HG03354 (cell line): ENCODE data around the gene SLC24A3.

Source experiments
- ATAC-seq: cut with Tn5 transposase; IDR thresholded peaks from one replicate; pipeline ENCODE4 v1.9.1; 2021; ENCODE audit warnings: mild to moderate bottlenecking; ENCODE audit not compliant: unreplicated experiment, poor library complexity, severe bottlenecking

Gene SLC24A3

DNA sequence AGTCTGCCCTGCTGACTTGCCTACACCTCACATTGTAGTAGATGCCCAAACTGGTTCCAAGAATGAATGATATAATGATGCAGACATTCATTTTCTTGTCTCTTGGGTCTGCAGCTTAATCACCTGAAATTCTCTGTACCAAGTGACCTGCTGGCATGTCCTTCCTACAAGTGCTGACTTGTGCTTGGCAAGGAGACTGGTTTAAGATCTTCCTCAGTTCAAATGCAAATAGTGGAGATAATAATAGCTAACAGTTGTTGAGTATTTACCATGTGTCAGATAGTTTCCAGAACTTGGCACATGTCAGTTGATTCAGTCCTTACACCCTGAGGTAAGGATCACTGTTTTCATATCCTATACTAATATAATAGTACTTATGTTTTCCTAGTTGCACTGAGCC, 223.4 kb downstream of the SLC24A3 start:
- no peak for ATAC-seq

DNA sequence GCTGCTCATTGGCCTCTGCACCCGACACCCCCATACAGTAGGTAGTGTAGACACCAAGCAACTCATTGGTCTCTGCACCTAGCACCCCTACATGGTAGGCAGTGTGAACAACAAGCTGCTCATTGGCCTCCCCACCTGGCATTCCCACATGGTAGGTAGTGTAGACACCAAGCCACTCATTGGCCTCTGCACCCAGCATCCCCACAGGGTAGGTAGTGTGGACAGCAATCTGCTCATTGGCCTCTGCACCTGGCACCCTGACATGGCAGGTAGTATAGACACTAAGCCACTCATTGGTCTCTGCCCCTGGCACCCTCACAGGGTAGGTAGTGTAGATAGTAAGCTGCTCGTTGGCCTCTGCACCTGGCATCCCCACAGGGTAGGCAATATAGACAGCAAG, 226.0 kb downstream of the SLC24A3 start:
- ATAC-seq, result no peak

DNA sequence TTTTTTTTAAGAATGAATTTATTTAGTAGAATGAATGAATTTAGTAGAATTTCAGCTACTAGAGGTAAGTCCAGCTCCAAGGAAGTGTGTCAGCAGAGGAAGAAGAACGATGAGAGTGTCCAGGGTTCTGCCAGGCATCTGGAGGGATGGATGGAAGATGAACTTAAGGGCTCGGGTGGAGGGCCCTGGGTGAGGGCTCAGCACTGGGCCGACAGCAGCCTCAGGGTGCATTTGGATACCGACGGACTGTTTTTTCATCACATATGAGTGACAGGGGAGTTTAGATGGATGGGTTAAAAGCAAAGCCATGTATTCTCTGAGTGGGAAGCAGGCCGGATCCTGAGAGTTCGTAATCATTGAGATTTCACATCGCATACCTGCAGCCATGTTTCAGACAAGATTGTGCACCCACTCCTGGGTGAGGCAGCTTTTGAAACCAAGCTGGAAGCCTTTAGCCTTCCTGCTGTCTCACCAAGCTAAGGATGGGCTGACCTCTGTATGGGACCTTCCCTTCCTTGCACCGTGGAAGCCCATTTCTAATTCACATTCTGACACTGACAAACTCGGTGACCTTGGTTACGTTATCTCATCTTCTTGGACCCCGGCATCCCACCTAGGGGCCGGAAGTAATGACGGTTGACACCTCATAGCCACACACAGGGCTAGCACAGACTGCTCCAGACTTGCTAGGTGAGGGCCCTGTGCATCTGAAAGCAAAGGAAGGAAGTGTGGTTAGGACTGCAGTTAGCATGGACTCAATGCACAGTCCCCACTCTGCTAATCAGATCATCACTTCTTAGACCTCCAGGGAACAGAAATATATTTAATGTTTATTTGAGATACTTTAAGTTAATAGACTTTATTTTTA, 228.5 kb downstream of the SLC24A3 start:
- no peak for ATAC-seq

DNA sequence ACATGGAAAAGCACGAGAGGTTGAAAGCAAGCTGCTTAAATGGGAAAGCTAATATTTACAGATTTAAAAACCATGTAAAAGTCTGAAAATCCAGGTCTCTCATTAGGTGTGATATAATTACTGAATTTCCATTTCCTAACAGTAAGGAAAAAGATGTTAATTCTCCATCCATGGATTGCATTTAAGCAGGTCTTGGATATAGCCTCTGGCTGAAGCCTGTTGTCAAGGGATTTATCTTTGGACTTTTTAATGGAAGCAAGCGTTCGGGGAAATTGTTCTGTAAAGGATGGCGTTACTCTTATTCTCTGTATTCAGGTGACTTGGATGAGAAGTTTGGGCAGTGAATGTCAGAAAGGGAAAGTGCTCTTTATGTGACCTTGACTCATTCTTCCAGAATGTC, 233.8 kb downstream of the SLC24A3 start:
- ATAC-seq, result no peak

DNA sequence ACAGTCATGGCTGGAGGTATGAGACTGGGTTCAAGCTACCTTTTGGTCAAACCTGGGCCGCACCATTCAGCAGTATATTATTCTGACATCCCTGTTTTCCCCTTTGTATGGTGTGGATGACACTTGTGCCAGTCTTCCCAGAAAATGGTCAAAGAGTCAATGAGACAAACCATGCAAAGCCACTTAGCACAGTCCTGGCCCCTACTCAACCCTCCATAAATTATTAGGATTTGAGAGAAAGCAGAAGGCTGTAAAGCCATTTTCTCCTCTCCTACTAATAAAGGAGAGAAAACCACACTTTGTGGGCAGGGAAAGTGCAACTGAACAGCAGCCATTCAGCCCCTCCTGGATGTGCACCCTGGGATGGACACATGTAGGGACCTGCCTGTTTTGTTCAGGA, 236.2 kb downstream of the SLC24A3 start:
- no peak for ATAC-seq

DNA sequence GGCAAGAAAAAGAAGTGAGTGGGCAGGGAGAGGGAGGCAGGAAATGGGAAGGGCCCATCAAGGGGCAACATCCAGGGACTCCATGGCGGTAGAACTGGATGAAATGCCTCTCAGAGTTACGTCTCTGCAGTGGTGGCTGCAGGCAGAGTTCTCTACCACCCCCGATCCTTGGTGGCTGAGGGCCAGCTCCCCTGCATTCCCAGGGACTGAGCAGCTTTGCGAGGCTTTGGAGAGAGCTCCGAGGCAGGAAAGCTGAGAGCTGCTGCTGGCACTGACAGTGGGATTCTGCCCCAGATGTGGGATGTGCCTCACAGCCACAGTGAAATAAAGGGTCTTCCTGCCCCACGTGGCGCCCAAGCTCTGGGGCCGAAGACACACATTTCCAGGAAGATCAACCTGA, 236.6 kb downstream of the SLC24A3 start:
- no peak for ATAC-seq

DNA sequence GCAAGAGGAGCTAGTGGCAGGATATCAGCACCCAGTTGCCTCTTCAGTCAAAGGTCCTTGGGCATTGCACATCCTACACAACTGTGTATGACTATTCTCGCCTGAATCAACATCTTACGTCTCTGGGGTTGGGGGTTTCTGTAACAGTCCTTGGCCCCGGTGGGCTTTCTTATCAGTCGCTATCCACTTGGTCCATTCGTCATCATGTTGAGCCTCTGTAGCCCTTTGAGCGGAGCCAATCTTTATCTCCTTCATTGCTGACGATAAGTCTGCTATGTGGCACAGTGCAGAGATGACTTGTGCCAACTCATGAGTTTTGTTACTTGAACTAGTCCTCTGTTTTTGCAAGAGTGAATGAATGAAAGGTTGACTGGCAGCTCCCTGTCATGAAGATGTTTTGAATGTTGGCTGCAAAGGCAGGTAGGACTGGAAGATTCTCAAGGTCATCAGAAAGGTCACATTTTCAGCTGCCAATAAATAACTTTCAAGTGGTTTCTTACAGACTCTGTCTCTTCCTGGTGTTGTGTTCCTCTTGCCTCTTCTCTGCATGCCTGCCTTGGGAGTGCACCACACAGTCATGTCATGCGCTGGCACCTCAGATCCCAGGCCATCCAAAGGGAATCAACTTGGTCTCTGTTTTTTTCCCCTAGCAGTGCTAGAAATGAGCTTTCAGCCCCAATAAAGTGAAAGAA, 238.9 kb downstream of the SLC24A3 start:
- no peak for ATAC-seq

DNA sequence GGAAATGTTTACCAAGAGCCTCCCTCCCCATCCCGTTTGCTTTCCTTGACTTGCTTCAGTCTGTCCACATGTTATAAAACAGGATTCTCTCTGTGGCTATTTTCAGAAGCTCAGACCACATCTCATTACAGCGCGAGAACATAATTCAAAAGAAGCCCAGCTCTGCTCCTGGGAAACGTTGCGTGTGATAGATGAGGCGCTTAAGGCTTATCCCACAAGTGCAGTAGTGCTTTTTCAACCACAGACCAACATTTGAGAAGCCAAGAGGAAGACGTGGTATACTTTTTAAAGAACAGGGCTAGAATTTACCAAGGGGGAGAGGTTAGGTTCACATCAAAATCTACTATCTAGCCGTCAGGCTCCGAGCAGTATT, 239.5 kb downstream of the SLC24A3 start:
- no peak for ATAC-seq

DNA sequence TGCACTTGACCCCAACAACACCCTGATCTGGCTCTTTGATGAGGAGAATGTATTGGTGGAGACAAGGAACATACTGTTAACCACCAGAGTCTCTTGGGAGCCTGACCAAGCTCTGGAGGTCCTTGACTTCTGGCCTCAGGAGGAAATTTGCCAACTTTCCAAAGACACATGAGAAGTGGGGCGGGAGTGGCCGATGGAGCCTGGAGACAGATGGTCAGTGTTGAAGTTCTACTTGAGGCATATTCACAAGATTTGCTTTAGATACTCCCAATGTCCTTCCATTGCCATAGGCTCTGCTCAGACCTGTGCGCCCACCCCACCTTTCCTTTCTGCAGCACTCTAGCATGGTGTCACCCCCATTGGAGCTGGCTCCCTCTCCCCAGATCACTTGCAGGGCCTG, 241.0 kb downstream of the SLC24A3 start:
- no peak for ATAC-seq

DNA sequence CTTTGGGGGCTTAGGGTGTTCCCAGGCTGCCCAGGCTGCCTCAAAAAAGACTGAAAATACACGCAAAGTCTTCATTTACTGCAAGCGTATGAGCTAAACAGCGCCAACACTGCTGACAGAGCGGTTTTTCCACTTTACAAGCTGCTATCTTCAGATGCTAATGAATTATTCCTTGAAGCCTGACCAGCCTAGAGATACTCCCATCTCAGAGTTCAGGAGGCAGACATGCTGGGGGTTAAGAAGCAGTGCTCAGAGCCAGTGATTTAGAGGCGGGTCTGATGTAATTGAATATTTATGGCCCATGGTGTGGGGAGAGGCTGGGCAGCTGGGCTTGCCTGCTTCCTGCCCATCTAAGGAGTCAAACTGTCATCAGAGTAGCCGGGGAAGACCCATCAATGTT, 241.4 kb downstream of the SLC24A3 start:
- ATAC-seq, result no peak

DNA sequence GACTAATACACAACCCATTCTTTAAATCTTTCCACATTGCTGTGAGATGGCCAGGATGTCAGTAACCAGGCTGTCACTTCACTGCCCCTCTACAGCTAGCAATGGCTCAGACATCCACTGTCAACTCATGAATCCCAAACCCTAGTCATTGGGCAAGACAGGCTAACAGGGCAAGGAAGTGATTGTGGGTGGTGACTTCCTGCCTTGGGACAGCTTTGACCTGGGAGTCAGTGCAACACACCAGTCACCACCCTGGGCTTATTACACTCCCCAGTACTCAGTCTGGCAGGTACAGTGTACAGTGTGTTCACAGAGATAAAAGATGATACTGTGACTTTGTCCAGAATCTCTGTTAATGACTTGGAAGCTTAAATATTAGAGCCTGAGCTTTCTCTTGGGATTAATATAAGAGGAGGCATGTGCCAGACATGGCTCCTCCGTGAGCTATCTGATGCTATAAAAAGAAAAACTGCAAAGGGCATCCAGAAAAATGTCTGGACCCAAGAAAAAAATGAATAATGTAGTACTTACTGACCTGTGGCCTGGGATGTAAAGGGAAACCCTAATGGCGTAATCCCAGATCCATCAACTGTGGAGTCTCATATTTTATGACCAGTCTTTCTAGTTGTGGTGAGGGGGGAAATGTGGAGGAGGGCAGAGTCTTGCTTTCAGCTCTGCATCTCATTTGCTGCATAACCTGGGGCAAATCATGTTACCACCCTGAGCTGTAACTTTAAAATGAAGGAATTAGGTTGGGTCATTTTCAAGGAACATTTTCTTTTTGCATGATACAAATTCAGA, 244.4 kb downstream of the SLC24A3 start:
- ATAC-seq, result no peak

DNA sequence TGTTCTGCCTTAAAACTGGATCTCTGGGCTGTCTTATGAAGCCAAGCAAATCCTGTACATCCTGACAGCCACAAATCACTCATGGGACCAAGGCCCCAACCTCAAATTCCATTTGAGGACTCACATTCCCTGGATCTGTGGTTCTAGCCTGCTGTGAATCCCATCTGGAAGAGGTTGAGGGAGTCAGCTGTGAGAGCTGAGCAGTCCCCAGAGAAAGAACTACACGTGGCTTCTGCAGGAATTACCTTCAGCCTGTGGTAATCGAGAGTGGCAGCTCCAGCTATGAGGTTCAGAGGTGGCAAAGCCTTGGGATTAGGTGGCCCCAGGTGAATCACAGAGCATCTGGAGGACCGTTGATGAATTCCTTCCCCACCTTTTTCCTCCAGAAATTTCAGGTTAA, 245.2 kb downstream of the SLC24A3 start:
- no peak for ATAC-seq

DNA sequence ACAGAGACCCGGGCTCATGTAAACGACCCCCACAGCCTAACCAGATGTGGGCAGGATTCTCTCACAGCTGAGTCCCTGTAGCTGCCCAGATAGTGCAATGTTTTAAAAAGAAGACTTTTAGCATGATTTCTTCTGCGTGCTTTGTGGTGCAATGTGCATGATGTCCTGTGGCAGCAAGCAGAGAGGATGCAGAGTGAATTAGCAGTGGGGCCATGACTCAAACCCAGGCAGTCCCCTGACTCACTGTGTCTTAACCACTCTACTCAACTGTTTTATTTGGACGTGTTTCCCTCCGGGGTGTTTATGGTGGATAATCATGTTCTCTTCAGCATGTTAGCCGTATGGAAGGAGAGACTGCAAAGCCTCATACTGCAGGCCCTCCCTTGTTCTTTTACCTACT, 247.9 kb downstream of the SLC24A3 start:
- ATAC-seq, result no peak

DNA sequence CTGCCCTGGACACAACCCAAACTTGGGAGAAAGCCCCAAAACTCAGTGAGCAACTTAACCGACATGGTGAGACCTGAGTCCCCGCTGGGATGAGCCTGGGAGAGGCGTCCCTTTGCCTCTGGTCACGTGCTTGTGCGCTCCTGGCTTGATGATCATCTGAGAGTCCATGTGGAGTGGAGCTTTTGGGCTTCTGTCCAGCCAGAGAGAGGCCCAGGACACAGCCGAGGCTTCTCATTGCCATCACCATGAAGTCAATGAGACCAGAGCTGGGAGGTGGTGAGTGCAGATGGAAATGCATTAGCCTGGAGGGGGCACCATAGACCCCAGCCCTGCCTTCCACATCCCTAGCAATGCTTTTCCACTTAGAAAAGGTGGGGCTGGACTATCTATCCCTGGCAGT, 250.0 kb downstream of the SLC24A3 start:
- no peak for ATAC-seq

DNA sequence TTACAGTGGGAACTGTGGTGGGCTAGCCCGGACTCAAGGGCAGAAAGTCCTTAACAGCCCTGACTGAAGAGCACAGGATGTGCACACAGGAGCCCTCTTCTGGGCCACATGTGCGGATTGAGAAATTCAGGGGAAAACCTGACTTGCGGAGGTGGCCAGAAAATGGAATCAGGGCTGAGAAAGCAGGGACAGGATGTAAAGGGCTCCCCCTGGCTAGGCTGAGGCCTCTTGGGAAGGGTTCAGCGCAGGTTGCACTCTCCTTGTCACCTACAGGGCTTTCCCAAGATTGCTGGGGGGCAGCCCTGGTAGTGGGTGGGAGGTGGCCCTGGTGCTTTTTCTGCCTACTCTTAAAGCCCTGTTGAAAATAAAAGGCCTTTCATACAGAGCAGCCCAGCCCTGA, 251.2 kb downstream of the SLC24A3 start:
- ATAC-seq, result no peak

DNA sequence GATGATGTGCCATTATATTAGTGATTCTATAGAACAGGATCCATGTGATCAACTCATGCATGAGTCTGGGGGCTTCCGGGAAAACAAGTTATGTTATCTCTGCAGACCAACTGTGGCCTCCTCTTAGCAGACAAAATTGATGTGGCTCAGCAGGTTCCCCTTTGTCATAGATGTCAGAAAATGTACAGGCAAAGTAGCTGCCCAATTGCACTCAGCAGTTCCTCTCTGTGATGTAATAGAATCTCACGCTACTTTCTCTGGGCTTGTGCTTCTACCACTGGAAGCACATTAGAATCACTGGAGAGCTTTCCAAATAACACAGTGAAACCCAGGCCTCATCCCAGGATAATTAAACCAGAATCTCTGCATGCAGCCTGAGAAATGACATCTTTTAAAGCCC, 253.1 kb downstream of the SLC24A3 start:
- no peak for ATAC-seq

DNA sequence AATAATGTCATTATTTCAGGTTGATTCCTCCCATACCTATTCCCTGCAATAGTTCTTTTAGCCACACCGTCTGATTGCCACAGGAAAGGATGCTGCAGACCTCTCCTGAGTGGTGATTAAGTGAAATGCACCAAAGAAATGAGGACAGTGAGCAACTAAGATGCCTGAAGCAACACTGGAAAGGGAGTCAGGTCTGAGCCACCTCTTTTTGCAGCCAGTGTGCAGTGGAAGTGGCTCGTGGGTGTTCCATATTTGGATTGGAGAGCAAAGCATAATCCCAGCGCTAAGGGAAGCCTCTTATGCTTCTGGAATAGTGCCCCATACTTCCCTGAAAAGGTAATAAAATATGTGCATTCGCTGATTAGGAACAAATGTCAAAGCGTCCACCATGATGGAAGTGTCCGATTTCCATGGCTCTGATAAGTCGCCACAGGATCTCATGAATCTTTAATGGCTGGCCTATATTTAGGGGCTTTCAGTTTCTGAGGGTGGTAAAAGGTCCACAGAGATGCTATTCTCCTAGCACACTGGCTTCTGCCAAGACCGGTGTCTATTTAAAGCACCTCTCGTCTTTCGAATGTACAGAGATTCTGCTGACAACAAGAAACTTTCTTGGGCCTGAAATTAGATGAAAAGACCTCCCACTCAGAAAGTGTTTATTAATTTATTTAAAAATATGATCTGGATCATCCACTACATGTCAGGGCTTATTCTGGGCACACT, 253.9 kb downstream of the SLC24A3 start:
- ATAC-seq, result no peak

DNA sequence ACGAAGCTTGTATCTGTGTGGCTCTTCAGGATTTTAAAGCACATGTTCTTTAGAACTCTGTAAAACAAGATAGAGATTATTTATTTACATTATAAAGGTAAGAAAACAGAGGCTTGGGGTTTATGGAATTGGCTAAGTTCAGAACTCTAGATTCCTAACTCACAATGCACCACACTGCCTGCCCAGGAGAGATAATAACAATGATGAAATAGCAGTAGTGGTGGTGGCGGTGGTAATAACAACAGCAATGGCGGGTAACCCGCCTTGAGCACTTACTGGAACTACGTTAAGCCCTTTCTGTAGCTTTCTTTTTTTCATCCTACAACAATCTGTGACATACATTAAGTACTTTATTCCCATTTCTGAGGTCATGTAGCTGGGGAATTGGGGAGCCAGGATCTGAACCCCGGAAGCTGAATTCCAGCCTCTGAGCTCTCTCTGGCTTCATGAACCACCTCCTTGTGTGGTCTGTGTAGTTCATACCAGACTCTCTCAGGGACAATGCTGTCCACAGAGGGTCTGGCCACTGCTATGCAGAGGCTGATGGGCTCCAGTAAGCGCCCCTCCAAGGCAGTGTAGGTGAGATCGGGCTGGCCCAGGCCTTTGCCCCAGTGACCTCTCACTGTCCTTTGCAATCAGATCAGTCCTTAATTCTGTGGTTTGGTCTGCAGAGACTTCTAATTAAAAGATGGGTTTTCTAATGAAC, 260.9 kb downstream of the SLC24A3 start:
- ATAC-seq, result no peak

DNA sequence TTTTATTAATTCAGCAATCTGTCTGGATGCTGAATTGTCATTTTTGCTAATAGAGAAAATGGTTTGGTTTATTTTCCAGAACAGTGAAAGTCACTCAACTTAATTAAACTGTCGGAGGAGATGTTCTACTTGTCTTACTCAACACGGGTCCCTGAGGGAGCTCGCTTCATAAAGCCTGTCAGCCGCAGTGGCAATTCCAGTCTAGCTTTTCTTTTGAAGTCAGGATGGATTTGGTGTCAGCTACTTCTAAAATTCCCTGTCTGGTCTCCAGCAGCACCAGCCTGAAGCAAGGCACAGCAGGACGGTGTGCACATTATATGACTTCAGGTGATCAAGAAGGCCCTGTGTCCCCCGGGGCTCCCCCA, 261.5 kb downstream of the SLC24A3 start:
- ATAC-seq, result no peak
